NCI-H345 (cell line): ENCODE measurements around the gene ATP6V1G2.
"Not testable (repeated sequence)": the region's sequence is repeated elsewhere in the genome, so short reads cannot be mapped to it uniquely, and the experiment has no call there.

Experiments used
- DNase-seq: peaks from one replicate; lab custom pipeline; 2025; lab: John Stamatoyannopoulos, UW

Gene ATP6V1G2

DNA sequence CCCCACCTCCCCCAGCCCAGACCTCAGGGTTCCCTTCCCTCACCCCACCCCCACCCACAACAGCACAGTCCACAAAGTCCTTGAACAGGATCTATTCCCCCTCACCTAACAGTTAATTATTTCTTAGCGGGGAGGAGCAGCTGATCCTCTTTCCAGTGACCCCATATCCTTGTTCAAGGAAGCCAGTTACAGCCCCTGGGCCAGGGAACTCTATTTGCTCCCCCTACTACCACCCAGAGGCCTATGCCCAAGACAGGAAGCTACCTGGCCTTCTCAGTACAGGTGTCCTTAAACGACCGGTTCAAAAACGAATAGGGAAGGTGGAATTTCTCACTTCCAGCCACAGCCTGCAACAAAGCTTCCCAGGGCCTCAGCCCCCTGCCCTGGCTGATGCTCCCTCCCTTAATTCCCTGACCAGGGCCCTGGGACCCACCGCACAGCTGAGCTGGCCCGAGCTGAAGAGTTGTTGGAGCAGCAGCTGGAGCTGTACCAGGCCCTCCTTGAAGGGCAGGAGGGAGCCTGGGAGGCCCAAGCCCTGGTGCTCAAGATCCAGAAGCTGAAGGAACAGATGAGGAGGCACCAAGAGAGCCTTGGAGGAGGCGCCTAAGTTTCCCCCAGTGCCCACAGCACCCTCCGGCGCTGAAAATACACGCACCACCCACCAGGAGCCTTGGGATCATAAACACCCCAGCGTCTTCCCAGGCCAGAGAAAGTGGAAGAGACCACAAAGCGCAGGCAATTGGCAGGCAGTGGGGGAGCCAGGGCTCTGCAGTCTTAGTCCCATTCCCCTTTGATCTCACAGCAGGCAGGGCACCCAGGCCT lies 16.9 kb downstream of the ATP6V1G2 start:
- no peak for DNase-seq

- DNase-seq, result no peak
These were observed 17.5 kb downstream of the ATP6V1G2 start, which contains the start of gene MCCD1 for GRCh38 chr6:31528821-31529328. Gene MCCD1 (plus strand): TSS chr6:31528962. CDS start chr6:31529015, 53 bp downstream.

DNA sequence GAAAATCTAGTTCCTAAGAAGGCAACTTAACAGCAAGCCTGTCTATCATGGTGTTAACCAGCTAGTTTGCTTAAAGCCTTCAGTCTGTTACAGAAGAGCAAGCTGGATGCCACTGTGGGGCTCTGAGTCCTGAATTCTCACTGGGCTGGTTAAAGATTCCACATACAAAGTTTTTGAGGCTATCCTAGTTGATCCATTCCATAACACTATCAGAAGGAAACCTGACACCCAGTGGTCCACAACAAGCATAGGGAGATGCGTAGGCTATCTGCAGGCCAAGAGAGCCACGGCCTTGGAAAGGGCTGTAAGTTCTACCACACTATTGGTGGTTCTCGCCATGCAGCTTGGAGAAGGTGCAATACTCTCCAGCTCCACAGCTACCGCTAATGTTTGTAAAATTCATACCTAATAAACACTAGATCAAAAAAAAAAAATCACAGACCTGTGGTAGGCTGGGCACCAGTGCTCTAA lies 18.1 kb downstream of the ATP6V1G2 start:
- no peak for DNase-seq

DNA sequence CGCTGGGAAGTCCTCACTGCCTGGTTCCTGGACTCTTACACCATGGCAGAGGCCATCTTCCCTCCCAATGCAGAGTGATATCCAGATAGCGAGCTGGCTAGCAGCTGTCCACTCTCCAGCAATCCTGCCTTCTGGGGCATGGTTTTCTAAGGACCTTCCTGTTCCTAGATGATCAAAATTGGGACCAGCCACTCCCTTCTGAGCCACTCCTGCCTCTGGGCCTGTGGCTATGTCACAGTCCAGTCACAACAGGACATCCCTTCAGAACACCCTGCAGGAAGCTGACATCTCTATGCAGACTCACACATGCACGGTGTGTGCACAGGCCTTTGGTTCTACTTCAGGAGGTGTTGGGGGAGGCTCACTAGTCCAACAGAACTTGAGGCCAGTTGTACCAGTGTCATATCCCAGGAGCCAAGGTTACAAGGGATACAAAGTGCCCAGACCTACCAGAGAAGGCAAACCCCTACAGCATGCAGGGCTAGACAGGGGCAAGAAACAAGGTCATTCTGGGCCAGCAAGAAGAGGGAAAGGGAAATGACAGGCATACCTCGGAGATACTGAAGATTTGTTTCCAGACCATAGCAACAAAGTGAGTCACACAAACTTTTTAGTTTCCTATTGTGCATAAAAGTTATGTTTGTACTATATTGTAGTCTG lies 20.3 kb downstream of the ATP6V1G2 start:
- DNase-seq, result no peak

DNA sequence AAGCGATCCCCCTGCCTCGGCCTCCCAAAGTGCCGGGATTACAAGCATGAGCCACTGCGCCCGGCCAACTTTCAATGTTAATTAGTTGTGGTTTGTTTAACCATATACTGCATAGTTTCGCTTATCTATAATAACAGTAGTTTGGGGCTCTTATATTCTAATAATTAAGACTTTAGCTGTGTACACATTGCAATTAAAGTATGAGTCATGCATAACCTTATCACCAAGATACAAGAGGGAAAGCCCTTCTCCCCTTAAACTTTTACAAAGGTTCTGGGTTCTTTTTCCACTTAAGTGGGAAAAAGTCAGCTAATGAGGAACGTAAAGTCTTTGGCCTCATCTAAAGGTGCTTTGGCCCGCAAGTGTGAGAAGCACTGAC lies 20.9 kb downstream of the ATP6V1G2 start:
- DNase-seq, result no peak

DNA sequence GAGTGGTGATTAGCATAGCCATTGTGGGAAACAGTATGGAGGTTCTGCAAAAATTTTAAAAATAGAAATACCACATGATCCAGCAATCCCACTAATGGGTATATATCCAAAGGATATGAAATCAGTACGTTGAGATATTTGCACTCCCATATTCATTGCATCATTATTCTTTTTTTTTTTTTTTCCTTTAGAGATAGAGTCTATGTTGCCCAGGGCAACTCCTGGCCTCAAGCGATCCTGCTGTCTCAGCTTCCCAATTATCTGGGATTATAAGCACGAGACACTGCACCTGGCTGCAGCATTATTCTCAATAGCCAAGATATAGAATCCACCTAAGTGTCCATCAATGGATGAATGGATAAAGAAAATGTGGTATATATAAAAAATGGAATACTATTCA lies 24.6 kb downstream of the ATP6V1G2 start:
- DNase-seq, result no peak

DNA sequence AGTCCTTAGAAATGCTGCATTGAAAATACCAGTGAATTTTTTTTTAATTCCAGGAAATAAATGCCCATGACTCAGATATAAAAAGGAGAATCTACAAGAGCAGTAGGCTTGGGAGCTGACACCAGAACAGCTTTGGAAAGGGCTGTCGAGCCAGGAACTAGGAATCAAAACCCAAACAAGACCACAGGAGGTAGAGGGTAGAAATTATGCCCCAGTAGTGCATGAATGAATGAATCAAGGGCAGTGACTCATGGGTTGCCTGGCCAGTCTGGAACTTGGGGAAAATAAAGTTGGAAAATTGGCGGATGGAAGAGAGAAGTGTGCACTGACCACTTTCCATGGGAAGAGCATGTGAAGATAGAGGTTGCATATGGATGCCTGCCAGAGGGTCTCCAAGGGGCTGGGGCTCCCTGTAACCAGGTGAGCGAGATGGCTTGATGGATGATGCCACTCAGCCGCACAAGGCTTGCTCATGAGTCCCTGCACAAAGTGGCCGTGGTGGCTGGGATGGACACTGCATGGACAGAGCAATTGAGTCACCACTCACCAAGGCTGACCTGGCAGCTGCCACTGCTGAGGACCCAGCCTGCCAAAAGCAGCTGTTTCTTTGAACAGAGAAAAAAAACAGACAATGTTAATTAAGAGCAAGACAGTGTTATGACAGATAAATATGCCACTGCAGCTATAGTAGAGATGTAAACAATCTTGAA lies 32.8 kb downstream of the ATP6V1G2 start:
- no peak for DNase-seq

- DNase-seq, result no peak
These were observed 36.4 kb downstream of the ATP6V1G2 start for GRCh38 chr6:31510007-31510406.

GRCh38 chr6:31509036-31509435 lies 37.4 kb downstream of the ATP6V1G2 start:
- DNase-seq, result not testable (repeated sequence)

DNA sequence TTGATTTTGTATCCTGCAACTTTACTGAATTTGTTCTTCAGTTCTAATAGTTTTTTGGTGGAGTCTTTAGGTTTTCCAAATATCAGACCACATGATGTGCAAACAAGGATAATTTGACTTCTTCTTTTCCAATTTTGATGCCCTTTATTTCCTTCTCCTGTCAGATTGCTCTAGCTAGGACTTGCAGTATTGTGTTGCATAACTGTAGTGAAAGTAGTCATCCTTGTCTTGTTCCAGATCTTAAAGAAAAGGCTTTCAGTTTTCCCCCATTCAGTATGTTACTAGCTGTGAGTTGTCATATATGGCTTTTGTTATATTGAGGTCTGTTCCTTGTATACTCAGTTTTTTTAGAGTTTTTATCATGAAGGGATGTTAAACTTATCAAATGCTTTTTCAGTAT lies 43.8 kb downstream of the ATP6V1G2 start:
- DNase-seq, result no peak

DNA sequence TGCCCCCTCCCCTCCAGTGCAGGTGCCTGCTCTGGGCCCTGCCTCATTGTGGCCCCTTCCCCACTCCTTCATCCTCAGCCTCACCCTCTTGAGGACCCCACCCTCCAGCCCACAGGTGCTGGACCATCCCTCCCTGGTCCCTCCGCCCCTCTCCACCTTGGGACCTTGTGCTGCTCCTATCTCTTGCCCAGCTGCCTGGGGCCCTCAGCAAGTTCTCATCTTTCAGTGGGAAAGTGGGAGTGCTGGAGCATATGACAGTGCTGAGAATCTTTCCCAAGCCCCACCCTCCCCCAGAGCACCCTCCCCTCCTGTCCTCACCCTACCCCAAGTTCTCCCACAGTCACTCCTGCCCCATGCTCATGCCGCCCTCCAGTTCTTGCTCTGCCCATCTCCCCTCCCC lies 46.8 kb downstream of the ATP6V1G2 start:
- DNase-seq, result not testable (repeated sequence)

GRCh38 chr6:31498748-31499147 lies 47.7 kb downstream of the ATP6V1G2 start:
- DNase-seq, result no peak

GRCh38 chr6:31497531-31498476 lies 48.6 kb downstream of the ATP6V1G2 start, which contains the start of gene MICB:
Gene MICB (plus strand): TSS chr6:31498145. CDS start chr6:31498194, 49 bp downstream.
- DNase-seq, result peak; percentile 26

- not testable (repeated sequence) for DNase-seq
These were observed 49.6 kb downstream of the ATP6V1G2 start for GRCh38 chr6:31496826-31497225.

- no peak for DNase-seq
These were observed 50.8 kb downstream of the ATP6V1G2 start for GRCh38 chr6:31495580-31495979.
